ENCODE results near the gene GRID1. TPM values are rescaled to one million over a fixed set of nuclear protein-coding genes. Genes with fewer than 3 reads are reported as not detected.
"Not testable (repeated sequence)": the region's sequence is repeated elsewhere in the genome, so short reads cannot be mapped to it uniquely, and the experiment has no call there.

Gene GRID1
- total RNA-seq, 2 donors from 2014 or later = 0.27 to 0.85 TPM

GRCh38 chr10:86100581-86101061, 266.0 kb downstream of the GRID1 start:
- H3K9me3 ChIP-seq = no peaks in the 10 kb centered on the region
- H3K36me3 ChIP-seq = no peaks in the 10 kb centered on the region
- ATAC-seq (ENCODE audit: insufficient number of reproducible peaks, low FRiP score, low read depth) (no peak), DNase-seq (ENCODE audit: low spot score) (no peak)
- no peak overlapping the region for H3K4me3 ChIP-seq
- TF ChIP-seq CTCF (IDR thresholded peaks at IDR 0.05) = no peak
- no peaks in the 10 kb centered on the region for H3K4me1 ChIP-seq (ENCODE audit: control insufficient read depth in 1 of 2, low read depth in 2 of 2)
- no peaks in the 10 kb centered on the region for H3K27me3 ChIP-seq (replicated peaks; ENCODE audit: insufficient read depth)
- H3K27ac ChIP-seq = no peak overlapping the region

- Histone ChIP-seq H3K36me3 (no peaks in the 10 kb centered on the region), H3K9me3 (no peaks in the 10 kb centered on the region), H3K4me1 (ENCODE audit: control insufficient read depth in 1 of 2, low read depth in 2 of 2) (no peaks in the 10 kb centered on the region), H3K27ac (no peak overlapping the region), H3K27me3 (replicated peaks; ENCODE audit: insufficient read depth) (no peaks in the 10 kb centered on the region), H3K4me3 (no peak overlapping the region)
- DNase-seq (ENCODE audit: low spot score) (no peak), ATAC-seq (ENCODE audit: insufficient number of reproducible peaks, low FRiP score, low read depth) (no peak)
- TF ChIP-seq CTCF (IDR thresholded peaks at IDR 0.05) = no peak
These were observed 266.9 kb downstream of the GRID1 start for GRCh38 chr10:86099542-86100334.

- DNase-seq (ENCODE audit: low spot score) = no peak
- no peaks in the 10 kb centered on the region for H3K36me3 ChIP-seq
- H3K27ac ChIP-seq = no peak overlapping the region
- no peak overlapping the region for H3K4me3 ChIP-seq
- no peaks in the 10 kb centered on the region for H3K27me3 ChIP-seq (replicated peaks; ENCODE audit: insufficient read depth)
- ATAC-seq (ENCODE audit: insufficient number of reproducible peaks, low FRiP score, low read depth) = no peak
- no peak for TF ChIP-seq CTCF (IDR thresholded peaks at IDR 0.05)
- no peaks in the 10 kb centered on the region for H3K4me1 ChIP-seq (ENCODE audit: control insufficient read depth in 1 of 2, low read depth in 2 of 2)
- no peaks in the 10 kb centered on the region for H3K9me3 ChIP-seq
These were observed 268.3 kb downstream of the GRID1 start for GRCh38 chr10:86098187-86098881.

- H3K27ac ChIP-seq; H3K4me3 ChIP-seq; H3K27me3 ChIP-seq (replicated peaks; ENCODE audit: insufficient read depth); H3K4me1 ChIP-seq (ENCODE audit: control insufficient read depth in 1 of 2, low read depth in 2 of 2); ATAC-seq (ENCODE audit: insufficient number of reproducible peaks, low FRiP score, low read depth); H3K9me3 ChIP-seq; H3K36me3 ChIP-seq; DNase-seq (ENCODE audit: low spot score): not testable (repeated sequence)
These were observed 271.5 kb downstream of the GRID1 start for GRCh38 chr10:86095061-86095460.

- not testable (repeated sequence) for DNase-seq (ENCODE audit: low spot score); H3K4me3 ChIP-seq; H3K27ac ChIP-seq; ATAC-seq (ENCODE audit: insufficient number of reproducible peaks, low FRiP score, low read depth); H3K4me1 ChIP-seq (ENCODE audit: control insufficient read depth in 1 of 2, low read depth in 2 of 2); H3K36me3 ChIP-seq; H3K9me3 ChIP-seq; H3K27me3 ChIP-seq (replicated peaks; ENCODE audit: insufficient read depth)
These were observed 274.3 kb downstream of the GRID1 start for GRCh38 chr10:86092311-86092710.

GRCh38 chr10:86091216-86091615, 275.4 kb downstream of the GRID1 start:
- no peaks in the 10 kb centered on the region for H3K4me1 ChIP-seq (ENCODE audit: control insufficient read depth in 1 of 2, low read depth in 2 of 2)
- no peaks in the 10 kb centered on the region for H3K36me3 ChIP-seq
- no peak overlapping the region for H3K4me3 ChIP-seq
- DNase-seq (ENCODE audit: low spot score) = no peak
- TF ChIP-seq CTCF (IDR thresholded peaks at IDR 0.05) = no peak
- H3K9me3 ChIP-seq = no peaks in the 10 kb centered on the region
- no peaks in the 10 kb centered on the region for H3K27me3 ChIP-seq (replicated peaks; ENCODE audit: insufficient read depth)
- no peak overlapping the region for H3K27ac ChIP-seq
- no peak for ATAC-seq (ENCODE audit: insufficient number of reproducible peaks, low FRiP score, low read depth)
